Mucosa of rectum (tissue), 2 donors: ENCODE measurements around the gene C9orf78.

Experiments used
- H3K27ac ChIP-seq, 2 donors: one replicate each; pipeline ENCODE4 v1.7.0; 2013; ENCODE audit warnings: inconsistent platforms in 2 of 2, low read depth in 2 of 2, low read length in 2 of 2
- H3K27me3 ChIP-seq, 2 donors: one replicate each; pipeline ENCODE4 v1.7.0; 2013; ENCODE audit warnings: low read length in 2 of 2; ENCODE audit not compliant: control insufficient read depth in 2 of 2, insufficient read depth in 2 of 2
- H3K36me3 ChIP-seq, 2 donors: one replicate each; pipeline ENCODE4 v1.7.0; 2013; ENCODE audit warnings: low read length in 2 of 2; ENCODE audit not compliant: control insufficient read depth in 2 of 2, insufficient read depth in 2 of 2
- H3K4me1 ChIP-seq, 2 donors: one replicate each; pipeline ENCODE4 v1.7.0; 2013; ENCODE audit warnings: low read length in 2 of 2, mild to moderate bottlenecking in 1 of 2; ENCODE audit not compliant: control insufficient read depth in 2 of 2, insufficient read depth in 2 of 2
- H3K4me3 ChIP-seq, 2 donors: one replicate each; pipeline ENCODE4 v1.7.0; 2013; ENCODE audit warnings: low read length in 2 of 2
- H3K9ac ChIP-seq, 2 donors: one replicate each; pipeline ENCODE4 v1.7.0; 2013; ENCODE audit warnings: low read length in 2 of 2, low read depth in 1 of 2, mild to moderate bottlenecking in 1 of 2
- H3K9me3 ChIP-seq, 2 donors: one replicate each; pipeline ENCODE4 v1.7.0; 2013; ENCODE audit warnings: low read length in 2 of 2; ENCODE audit not compliant: control insufficient read depth in 2 of 2
- donor health status: healthy.
- donor health status: Normal muscosa, but diverticular disease.

C9orf78 gene

DNA sequence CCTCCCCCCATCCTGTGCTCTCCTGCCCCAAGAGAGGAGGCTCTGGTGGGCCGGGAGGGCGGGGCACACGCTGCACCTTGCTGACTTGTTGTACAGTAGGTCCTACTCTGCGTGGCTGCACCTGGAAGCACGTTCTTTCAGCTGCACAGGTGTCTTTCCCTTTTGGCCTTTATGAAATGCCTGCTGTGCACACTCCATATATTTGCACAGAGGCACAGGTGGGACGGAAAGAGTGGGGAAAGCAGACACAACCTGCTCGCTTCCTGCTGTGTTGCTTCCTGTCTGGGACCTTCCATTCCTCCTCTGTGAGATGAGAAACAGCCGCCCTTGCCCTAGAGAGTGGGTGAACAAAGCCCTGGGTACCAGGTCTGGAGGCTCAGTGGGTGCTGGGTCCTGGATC lies 5.0 kb upstream of the C9orf78 start:
- Histone ChIP-seq H3K36me3 (peaks cover 0 to 4% of the 10 kb centered on the region in 2 donors), H3K4me3 (no peak overlapping the region), H3K9me3 (no peaks in the 10 kb centered on the region), H3K27me3 (no peaks in the 10 kb centered on the region), H3K4me1 (peaks cover 6 to 7% of the 10 kb centered on the region in 2 donors), H3K9ac (no peak overlapping the region), H3K27ac (no peak overlapping the region)

DNA sequence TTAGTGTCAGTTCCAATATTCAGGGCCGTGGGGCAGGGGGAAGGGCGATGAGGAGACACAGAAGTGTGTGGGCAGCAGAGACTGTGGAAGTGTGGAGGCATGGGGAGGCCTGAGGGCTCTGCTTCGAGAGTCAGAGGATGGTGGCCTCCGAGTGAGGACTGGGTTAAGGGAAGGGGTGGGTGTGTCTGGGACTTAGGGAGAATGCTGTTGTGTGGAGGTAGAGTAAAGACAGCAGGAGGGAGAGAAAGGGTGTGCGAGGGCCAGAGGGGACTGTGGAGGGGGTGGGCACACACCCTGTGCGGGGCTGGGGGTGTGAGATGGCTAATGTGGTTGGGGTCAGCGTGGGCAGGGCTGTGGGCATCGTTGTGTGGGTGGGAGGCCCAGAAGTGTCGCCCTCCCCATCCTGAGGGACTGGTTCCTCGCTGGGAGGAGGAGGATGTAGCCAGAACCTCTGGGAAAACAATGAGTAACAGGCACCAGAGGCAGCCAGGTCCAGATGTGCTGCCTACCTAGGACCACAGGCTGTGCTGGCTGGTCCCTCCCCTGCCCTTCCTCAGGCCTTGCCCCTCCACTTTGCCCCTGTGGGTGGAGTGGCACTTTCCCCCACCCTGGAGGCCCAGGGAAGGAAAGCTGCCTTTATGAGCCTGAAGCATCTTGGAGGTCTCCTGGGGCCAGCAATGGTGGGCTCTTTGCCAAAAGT lies 4.4 kb upstream of the C9orf78 start:
- H3K9me3 ChIP-seq = no peaks in the 10 kb centered on the region
- H3K27me3 ChIP-seq = no peaks in the 10 kb centered on the region
- H3K9ac ChIP-seq = no peak overlapping the region
- H3K27ac ChIP-seq = no peak overlapping the region
- peaks cover 0 to 4% of the 10 kb centered on the region in 2 donors for H3K36me3 ChIP-seq
- peaks cover 8% of the 10 kb centered on the region in 2 donors for H3K4me1 ChIP-seq
- no peak overlapping the region for H3K4me3 ChIP-seq

- Histone ChIP-seq H3K27me3 (no peaks in the 10 kb centered on the region), H3K9me3 (no peaks in the 10 kb centered on the region), H3K36me3 (peaks cover 0 to 4% of the 10 kb centered on the region in 2 donors), H3K9ac (no peak overlapping the region), H3K4me1 (peaks cover 14 to 15% of the 10 kb centered on the region in 2 donors), H3K4me3 (no peak overlapping the region), H3K27ac (no peak overlapping the region)
These were observed 3.7 kb upstream of the C9orf78 start for GRCh38 chr9:129838707-129839259.

DNA sequence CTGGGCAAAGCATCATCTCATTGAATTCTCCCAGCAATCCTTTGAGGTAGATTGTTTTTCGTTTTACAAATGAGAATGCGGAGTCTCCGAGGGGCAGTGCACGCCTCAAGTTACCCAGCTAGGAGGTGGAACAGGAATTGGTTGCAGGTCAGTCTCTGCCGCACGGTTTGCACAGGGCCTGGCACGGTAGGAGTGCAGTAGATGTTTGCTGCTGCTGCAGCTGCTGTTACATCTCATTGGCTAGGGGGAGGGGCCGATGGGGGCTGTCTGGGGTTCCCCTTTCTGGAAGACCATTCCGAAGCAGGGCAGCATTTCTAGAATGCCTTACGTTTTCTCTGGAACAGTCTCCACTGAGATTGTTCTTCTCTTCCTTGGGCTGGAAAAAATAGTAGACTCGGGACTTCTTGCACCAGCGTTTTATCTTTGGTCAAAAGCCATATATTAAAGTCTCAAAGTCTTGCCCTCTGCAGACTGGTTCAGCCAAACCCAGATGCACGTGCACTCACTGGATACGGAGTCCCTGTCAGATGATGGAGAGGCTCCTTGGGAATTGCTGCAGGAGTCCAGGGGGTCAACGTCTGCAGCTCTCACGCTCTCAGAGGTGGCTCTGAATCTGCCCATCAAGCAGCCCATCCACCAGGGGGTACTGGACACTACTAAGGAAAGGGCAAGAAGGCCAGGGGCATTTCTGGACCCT lies 1.4 kb upstream of the C9orf78 start:
- peak overlapping the region; percentile 72 to 74 for H3K9ac ChIP-seq
- H3K27ac ChIP-seq = peak overlapping the region in 1 of 2 donors; percentile 77
- no peaks in the 10 kb centered on the region for H3K9me3 ChIP-seq
- H3K4me1 ChIP-seq = peaks cover 14 to 18% of the 10 kb centered on the region in 2 donors
- no peaks in the 10 kb centered on the region for H3K27me3 ChIP-seq
- peaks cover 10 to 15% of the 10 kb centered on the region in 2 donors for H3K36me3 ChIP-seq
- H3K4me3 ChIP-seq = peak overlapping the region; percentile 71 to 99

- peaks cover 14 to 18% of the 10 kb centered on the region in 2 donors for H3K4me1 ChIP-seq
- H3K36me3 ChIP-seq = peaks cover 12 to 20% of the 10 kb centered on the region in 2 donors
These were observed 767 bp upstream of the C9orf78 start for GRCh38 chr9:129835860-129836223.

DNA sequence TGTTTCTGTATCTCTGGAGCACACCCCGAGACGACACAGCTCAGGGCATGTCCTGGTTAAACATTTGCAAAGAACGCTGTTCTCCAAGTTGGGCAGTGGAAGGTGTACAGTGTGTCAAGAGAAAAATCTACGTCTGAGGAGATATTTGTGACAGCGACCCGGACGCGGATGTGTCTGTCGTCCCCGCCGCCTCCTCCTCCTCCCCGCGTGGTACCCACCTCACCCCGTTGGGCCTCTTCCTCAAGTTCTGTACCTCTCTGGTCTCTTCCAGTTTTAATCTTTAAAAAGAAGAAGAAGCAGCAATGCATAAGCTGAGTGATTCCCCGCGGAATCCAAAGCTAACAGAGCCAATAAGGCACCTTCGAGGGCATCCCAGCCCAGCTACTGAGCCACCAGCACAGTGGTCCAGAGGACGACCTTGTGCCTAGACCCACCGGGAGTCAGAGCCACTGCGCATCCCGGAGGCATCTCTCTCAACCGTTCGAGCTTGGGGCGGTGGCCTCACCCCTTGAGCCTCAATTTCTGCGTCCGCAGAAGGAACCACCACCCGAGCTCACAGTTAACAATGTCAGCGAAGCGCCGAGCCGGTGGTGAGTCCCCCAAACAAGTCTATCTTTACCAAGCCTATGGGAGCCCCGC lies 467 bp downstream of the C9orf78 start:
- Histone ChIP-seq H3K36me3 (peaks cover 18 to 32% of the 10 kb centered on the region in 2 donors), H3K27me3 (no peaks in the 10 kb centered on the region), H3K4me1 (peaks cover 14 to 18% of the 10 kb centered on the region in 2 donors), H3K27ac (peak overlapping the region; percentile 66 to 88), H3K9ac (peak overlapping the region; percentile 72 to 95), H3K4me3 (peak overlapping the region; percentile 71 to 99), H3K9me3 (no peaks in the 10 kb centered on the region)

More at GRCh38 chr9:129835860-129836223, 767 bp upstream of the C9orf78 start:
- no peaks in the 10 kb centered on the region for H3K9me3 ChIP-seq
- H3K27ac ChIP-seq = peak overlapping the region; percentile 52 to 77
- H3K4me3 ChIP-seq = peak overlapping the region; percentile 71 to 99
- peak overlapping the region; percentile 72 to 74 for H3K9ac ChIP-seq
- no peaks in the 10 kb centered on the region for H3K27me3 ChIP-seq

GRCh38 chr9:129832982-129833381 lies 2.1 kb downstream of the C9orf78 start:
- H3K9ac ChIP-seq = no peak overlapping the region
- no peaks in the 10 kb centered on the region for H3K9me3 ChIP-seq
- no peak overlapping the region for H3K4me3 ChIP-seq
- H3K27ac ChIP-seq = no peak overlapping the region
- H3K27me3 ChIP-seq = no peaks in the 10 kb centered on the region
- H3K36me3 ChIP-seq = peaks cover 30 to 47% of the 10 kb centered on the region in 2 donors
- H3K4me1 ChIP-seq = peaks cover 14 to 18% of the 10 kb centered on the region in 2 donors

- Histone ChIP-seq H3K36me3 (peaks cover 32 to 52% of the 10 kb centered on the region in 2 donors), H3K4me1 (peaks cover under 1 to 5% of the 10 kb centered on the region in 2 donors), H3K9me3 (no peaks in the 10 kb centered on the region), H3K27ac (no peak overlapping the region), H3K27me3 (no peaks in the 10 kb centered on the region), H3K9ac (no peak overlapping the region), H3K4me3 (no peak overlapping the region)
These were observed 6.1 kb downstream of the C9orf78 start for GRCh38 chr9:129828969-129829368.

DNA sequence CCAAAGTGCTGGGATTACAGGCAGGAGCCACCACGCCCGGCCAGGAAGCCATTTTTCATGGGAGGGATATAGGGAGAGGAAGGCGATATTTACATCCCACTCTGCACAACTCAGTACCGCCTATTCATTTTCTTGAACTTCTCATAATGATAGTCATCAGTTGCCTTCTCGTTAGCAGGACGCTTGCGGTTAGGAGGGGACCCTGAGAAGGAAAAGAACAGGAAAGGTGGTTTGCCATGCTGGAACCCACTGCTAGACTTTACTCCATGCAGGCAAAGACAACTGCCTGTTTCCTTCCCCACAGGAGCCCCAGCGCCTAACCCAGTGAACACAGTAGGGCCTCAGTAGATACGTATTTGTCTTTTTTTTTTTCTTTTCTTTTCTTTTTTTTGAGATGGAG lies 7.0 kb downstream of the C9orf78 start:
- H3K9ac ChIP-seq = no peak overlapping the region
- no peaks in the 10 kb centered on the region for H3K27me3 ChIP-seq
- H3K36me3 ChIP-seq = peaks cover 28 to 48% of the 10 kb centered on the region in 2 donors
- no peak overlapping the region for H3K4me3 ChIP-seq
- no peak overlapping the region for H3K27ac ChIP-seq
- no peaks in the 10 kb centered on the region for H3K9me3 ChIP-seq
- peaks cover 1 to 2% of the 10 kb centered on the region in 2 donors for H3K4me1 ChIP-seq

DNA sequence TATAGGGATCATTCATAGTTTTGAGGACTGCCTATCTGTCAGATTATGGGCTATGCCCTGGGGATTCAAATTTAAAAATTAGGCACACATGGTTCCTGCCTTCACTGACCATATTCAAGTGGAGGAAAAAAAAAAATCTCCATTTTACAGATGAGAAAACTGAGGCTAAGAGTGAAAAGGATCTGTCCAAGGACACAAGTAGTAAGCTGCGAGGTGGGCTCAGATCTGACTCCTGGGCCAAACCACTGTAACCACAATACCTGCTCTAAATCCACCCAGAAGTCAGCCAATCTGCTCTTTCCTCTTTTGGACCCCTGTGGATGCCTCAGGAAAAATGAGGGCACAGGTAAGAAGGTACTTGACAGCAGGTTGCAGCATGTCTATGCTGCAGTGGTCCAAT lies 8.3 kb downstream of the C9orf78 start:
- Histone ChIP-seq H3K27ac (no peak overlapping the region), H3K4me1 (peaks cover 3 to 7% of the 10 kb centered on the region in 2 donors), H3K9ac (no peak overlapping the region), H3K9me3 (no peaks in the 10 kb centered on the region), H3K36me3 (peaks cover 23 to 48% of the 10 kb centered on the region in 2 donors), H3K4me3 (no peak overlapping the region), H3K27me3 (no peaks in the 10 kb centered on the region)
